Mucosa of descending colon (tissue), 3 donors: ENCODE measurements around the gene SKOR2. TPM values are rescaled to one million over a fixed set of nuclear protein-coding genes. Genes with fewer than 3 reads are reported as not detected.
"Not testable (repeated sequence)": the region's sequence is repeated elsewhere in the genome, so short reads cannot be mapped to it uniquely, and the experiment has no call there.

Experiments
- ATAC-seq: fragments of 200-7000 bp; cut with Tn5 transposase; one replicate; pipeline ENCODE4 v1.9.1; 2020; ENCODE audit warnings: mild to moderate bottlenecking, moderate library complexity
- DNase-seq, 3 donors: peaks; one replicate each; pipeline ENCODE4 v3.0.0-alpha.2; 2020
- H3K36me3 ChIP-seq: fragments of 200-600 bp; one replicate; pipeline ENCODE4 v1.8.0; 2021; ENCODE audit warnings: low read depth, mild to moderate bottlenecking
- H3K4me1 ChIP-seq: fragments of 200-600 bp; one replicate; pipeline ENCODE4 v1.8.0; 2021; ENCODE audit warnings: low read depth, mild to moderate bottlenecking
- H3K4me3 ChIP-seq: fragments of 200-600 bp; one replicate; pipeline ENCODE4 v1.8.0; 2021; ENCODE audit warnings: mild to moderate bottlenecking
- H3K9me3 ChIP-seq: fragments of 200-600 bp; one replicate; pipeline ENCODE4 v1.8.0; 2021; ENCODE audit warnings: mild to moderate bottlenecking
- CTCF ChIP-seq: fragments of 200-600 bp; IDR thresholded peaks from one replicate; pipeline ENCODE4 v1.8.0; 2022; ENCODE audit warnings: antibody characterized with exemption, mild to moderate bottlenecking
- intact Hi-C, 2 donors: fragments of 100-400 bp; cut with DNase I in 1 of 2; cut with micrococcal nuclease in 1 of 2; formaldehyde crosslinking; loops; one replicate each; pipeline versions ENCODE4 v1.11.0 to v1.11.1; 2022; cut with DNase I, micrococcal nuclease
- total RNA-seq, 3 donors: library from RNA; stranded (reverse); fragmentation: NEBNext Ultra II Directional in 2 of 3; extraction: Animal tissue kit (Norgen Biotek cat#: 25700) in 2 of 3; gene quantifications; one replicate each; pipeline versions ENCODE4 v1.2.1 to v1.2.4, GENCODE V29; 2021 to 2023
- donor health status: DM: no; HTN: no; CAD: no; lungs with moderate emphysema.
- donor health status: DM: no; HTN: no; CAD: no.
- donor health status: DM: no; HTN: yes; CAD: no.

Gene SKOR2
- total RNA-seq, 3 donors from 2014 or later, result not detected

DNA sequence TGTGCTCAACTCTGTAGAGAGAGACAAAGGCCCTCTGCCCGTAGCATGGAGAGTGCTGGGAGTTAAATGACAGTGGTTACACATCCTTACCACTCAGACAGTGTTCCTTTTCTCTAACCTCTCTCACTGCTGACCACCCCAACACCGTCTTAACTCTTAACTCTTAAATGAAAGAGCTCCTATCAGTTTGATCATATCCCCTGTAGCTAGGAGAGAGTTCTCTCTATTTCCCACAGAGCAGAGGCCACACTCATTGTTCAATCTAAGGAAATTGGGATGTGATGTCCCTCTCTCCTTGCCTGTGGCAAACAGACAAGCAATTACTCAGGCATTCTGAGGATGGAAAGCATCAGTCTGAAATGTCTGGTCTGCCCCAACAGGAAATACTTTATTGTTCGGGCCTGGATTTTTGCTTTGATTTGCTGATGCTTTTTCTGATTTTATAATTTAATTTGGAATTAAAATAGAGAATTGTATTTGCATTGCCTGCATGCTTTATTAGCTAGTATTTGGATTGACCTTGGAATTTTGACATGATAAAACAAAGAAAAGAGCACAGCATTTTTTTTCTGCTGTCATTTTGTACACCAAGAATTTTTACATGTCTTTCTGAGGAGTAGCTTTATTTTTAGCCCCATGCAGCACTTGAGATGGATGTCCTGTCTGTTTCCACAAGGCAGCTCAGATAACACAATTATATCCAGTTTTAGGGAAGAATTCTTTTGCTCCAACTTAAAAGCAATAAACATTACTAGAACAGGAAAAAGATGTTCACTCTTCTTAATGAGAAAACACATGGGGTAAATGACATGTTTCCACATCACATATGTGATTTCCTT, 47.6 kb downstream of the SKOR2 start:
- TF ChIP-seq CTCF, result no peak
- no peak overlapping the region for H3K4me3 ChIP-seq
- intact Hi-C loops, result no loop called here
- no peak for ATAC-seq
- DNase-seq, result no peak
- H3K36me3 ChIP-seq, result no peaks in the 10 kb centered on the region
- no peaks in the 10 kb centered on the region for H3K9me3 ChIP-seq
- no peaks in the 10 kb centered on the region for H3K4me1 ChIP-seq

- H3K36me3 ChIP-seq, H3K4me1 ChIP-seq, ATAC-seq, DNase-seq, H3K4me3 ChIP-seq, H3K9me3 ChIP-seq: not testable (repeated sequence)
- intact Hi-C loops, result loop anchor here in 1 of 2 donors (10.0 kb wide), 1 partner anchor 91 kb away; no protein-coding TSS in a partner anchor
These were observed 55.5 kb downstream of the SKOR2 start for GRCh38 chr18:47195961-47196360.

DNA sequence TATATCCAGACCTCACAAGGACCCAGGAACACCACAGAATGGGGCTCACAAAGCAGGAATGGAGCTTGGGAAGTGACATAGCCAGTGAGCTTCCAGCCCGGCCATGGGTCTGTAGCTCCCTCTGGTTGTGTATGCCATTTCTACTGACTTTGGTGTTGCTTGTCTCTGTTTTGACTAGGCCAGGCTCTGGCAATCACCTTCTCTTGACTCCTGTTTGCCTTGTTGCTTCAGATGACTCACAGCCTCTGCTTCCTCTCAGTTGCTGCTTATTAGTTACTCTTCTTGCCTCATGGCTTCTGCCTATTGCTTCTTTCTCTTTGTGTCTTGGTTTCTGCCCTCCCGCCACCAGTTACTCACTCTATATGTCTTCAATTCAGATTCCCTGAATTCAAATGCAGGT, 59.5 kb downstream of the SKOR2 start:
- Histone ChIP-seq H3K4me3 (no peak overlapping the region), H3K9me3 (no peaks in the 10 kb centered on the region), H3K36me3 (no peaks in the 10 kb centered on the region), H3K4me1 (no peaks in the 10 kb centered on the region)
- ATAC-seq (no peak), DNase-seq (no peak)
- no peak for TF ChIP-seq CTCF
- intact Hi-C loops, result loop anchor here in 1 of 2 donors (10.0 kb wide), 1 partner anchor 87 kb away; no protein-coding TSS in a partner anchor

- ATAC-seq (no peak), DNase-seq (no peak)
- TF ChIP-seq CTCF, result no peak
- H3K9me3 ChIP-seq, result no peaks in the 10 kb centered on the region
- H3K36me3 ChIP-seq, result no peaks in the 10 kb centered on the region
- no peak overlapping the region for H3K4me3 ChIP-seq
- no peaks in the 10 kb centered on the region for H3K4me1 ChIP-seq
- intact Hi-C loops, result no loop called here
These were observed 63.7 kb downstream of the SKOR2 start for GRCh38 chr18:47187721-47188120.

- Histone ChIP-seq H3K4me1 (no peaks in the 10 kb centered on the region), H3K4me3 (no peak overlapping the region), H3K36me3 (no peaks in the 10 kb centered on the region), H3K9me3 (no peaks in the 10 kb centered on the region)
- intact Hi-C loops, result no loop called here
- ATAC-seq (no peak), DNase-seq (peak in 1 of 3 donors; percentile 28)
- no peak for TF ChIP-seq CTCF
These were observed 66.9 kb downstream of the SKOR2 start for GRCh38 chr18:47184419-47185050.

DNA sequence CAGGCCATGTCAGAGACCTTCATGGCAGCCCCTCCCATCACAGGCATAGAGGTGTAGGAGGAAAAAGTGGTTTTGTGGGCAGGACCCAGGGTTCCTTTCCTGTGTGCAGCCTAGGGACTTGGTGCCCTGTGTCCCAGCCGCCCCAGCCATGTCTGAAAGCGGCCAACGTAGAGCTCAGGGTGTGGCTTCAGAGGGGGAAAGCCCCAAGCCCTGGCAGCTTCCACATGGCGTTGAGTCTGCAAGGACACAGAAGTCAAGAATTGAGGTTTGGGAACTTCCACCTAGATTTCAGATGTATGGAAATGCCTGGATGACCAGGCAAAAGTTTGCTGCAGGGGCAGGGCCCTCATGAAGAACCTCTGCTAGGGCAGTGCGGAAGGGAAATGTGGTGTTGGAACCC, 69.3 kb downstream of the SKOR2 start:
- ATAC-seq, H3K36me3 ChIP-seq, intact Hi-C loops, DNase-seq, H3K4me1 ChIP-seq, H3K9me3 ChIP-seq, H3K4me3 ChIP-seq: not testable (repeated sequence)
